H1 (cell line): ENCODE results near the gene SRP9. TPM values are rescaled to one million over a fixed set of nuclear protein-coding genes. Genes with fewer than 3 reads are reported as not detected.

Experiments
- SIN3A ChIP-seq, 2 experiments: IDR thresholded peaks in 1 of 2; conservative IDR thresholded peaks in 1 of 2; 2 replicates each; pipeline ENCODE4 v1.6.1; 2011 to 2012; ENCODE audit warnings: low read length in 2 of 2, improper control_type of control experiment in 1 of 2, low read depth in 1 of 2, mild to moderate bottlenecking in 1 of 2
- polyA plus RNA-seq, 7 experiments: library from polyadenylated mRNA; depleted of rRNA in 3 of 7; stranded (reverse) in 5 of 7; unstranded in 2 of 7; fragments of >200 nt in 5 of 7; fragments of 200-250 nt in 2 of 7; gene quantifications; 1 replicate in 5 of 7; 2 replicates in 1 of 7; 4 replicates in 1 of 7; pipeline versions ENCODE4 v1.2.1 to v1.2.3, GENCODE V29; 2011 to 2013; ENCODE audit warnings: missing spikeins in 2 of 7, mixed read lengths in 2 of 7
- total RNA-seq: library from RNA; stranded (reverse); fragmentation: NEBNext Ultra II Directional; extraction: Animal tissue kit (Norgen Biotek cat#: 25700); gene quantifications from 2 replicates; pipeline ENCODE4 v1.2.1, GENCODE V29; 2021

The SRP9 gene
- total and polyA plus RNA-seq, 2 of the 8 experiments (the other 6 are each of a cell fraction or from before 2014, with no cell fraction given), result 446 to 572 TPM

- TF ChIP-seq SIN3A (conservative IDR thresholded peaks at IDR 0.05 in 1 of 2, IDR thresholded peaks at IDR 0.05 in 1 of 2; ENCODE audit: low read depth in 1 of 2, low read length in 2 of 2), result no peak
Measured at GRCh38 chr1:225830841-225831240, 53.2 kb downstream of the SRP9 start (continued).
